PC-9 (cell line): ENCODE measurements around the gene EVA1C. TPM values are rescaled to one million over a fixed set of nuclear protein-coding genes. Genes with fewer than 3 reads are reported as not detected.

Experiments
- BruUV-seq: library from RNA; stranded (reverse); fragments of 400-500 nt; replicated peaks from 2 replicates; lab custom pipeline; 2021; lab: Mats Ljungman, UMichigan
- CTCF ChIA-PET: fragments of 300-600 bp; sonication (Branson Sonifier 250); formaldehyde crosslinking; loops from one replicate; lab custom pipeline; 2022; ENCODE audit warnings: antibody characterized with exemption; lab: Charles Lee
- POLR2A ChIA-PET: fragments of 300-600 bp; sonication (Branson Sonifier 250); formaldehyde crosslinking; loops from one replicate; lab custom pipeline; 2022; ENCODE audit warnings: antibody characterized with exemption; ENCODE audit not compliant: unreplicated experiment; lab: Charles Lee
- DNase-seq, 2 experiments: peaks; one replicate each; pipeline versions ENCODE4 v3.0.0 to v3.0.0-alpha.2; 2015 to 2022; ENCODE audit warnings: mixed read lengths in 1 of 2
- H2AFZ ChIP-seq: fragments of 200-600 bp; sonication (generic); 2 replicates; pipeline ENCODE4 v1.8.1; 2017; ENCODE audit warnings: antibody characterized with exemption
- H3F3A ChIP-seq: fragments of 200-600 bp; sonication (generic); 2 replicates; pipeline ENCODE4 v1.8.1; 2017; ENCODE audit warnings: antibody characterized with exemption, mild to moderate bottlenecking, low read depth; ENCODE audit not compliant: insufficient read depth
- H3K27ac ChIP-seq: fragments of 200-600 bp; sonication (generic); 2 replicates; pipeline ENCODE4 v1.6.1; 2016; ENCODE audit warnings: mixed run types
- H3K27me3 ChIP-seq: fragments of 200-600 bp; sonication (generic); 2 replicates; pipeline ENCODE4 v1.6.1; 2016; ENCODE audit warnings: low read depth, mixed run types; ENCODE audit not compliant: insufficient read depth
- H3K36me3 ChIP-seq: fragments of 200-600 bp; sonication (generic); 2 replicates; pipeline ENCODE4 v1.6.1; 2016; ENCODE audit warnings: low read depth, mixed run types
- H3K4me1 ChIP-seq: fragments of 200-600 bp; sonication (generic); replicated peaks from 2 replicates; pipeline ENCODE4 v1.6.1; 2016; ENCODE audit warnings: mixed run types; ENCODE audit not compliant: insufficient read depth
- H3K4me2 ChIP-seq: fragments of 200-600 bp; sonication (generic); 2 replicates; pipeline ENCODE4 v1.6.1; 2017; ENCODE audit warnings: mixed run types
- H3K4me3 ChIP-seq: fragments of 200-600 bp; sonication (generic); 2 replicates; pipeline ENCODE4 v1.6.1; 2016; ENCODE audit warnings: mixed run types
- H3K79me2 ChIP-seq: fragments of 200-600 bp; sonication (generic); 2 replicates; pipeline ENCODE4 v1.6.1; 2017; ENCODE audit warnings: low read depth, mixed run types
- H3K9me2 ChIP-seq: fragments of 200-600 bp; sonication (generic); 2 replicates; pipeline ENCODE4 v1.8.1; 2017; ENCODE audit warnings: mild to moderate bottlenecking; ENCODE audit not compliant: insufficient read depth
- H3K9me3 ChIP-seq: fragments of 200-600 bp; sonication (generic); 2 replicates; pipeline ENCODE4 v1.8.1; 2016; ENCODE audit warnings: low read depth; ENCODE audit not compliant: insufficient read depth
- H4K20me1 ChIP-seq: fragments of 200-600 bp; sonication (generic); 2 replicates; pipeline ENCODE4 v1.8.1; 2017; ENCODE audit not compliant: insufficient read depth
- EZH2 ChIP-seq: fragments of 200-600 bp; sonication (generic); IDR thresholded peaks from 2 replicates; pipeline ENCODE4 v1.8.0; 2017; ENCODE audit warnings: antibody characterized with exemption, low read depth
- intact Hi-C: fragments of 100-400 bp; cut with micrococcal nuclease; formaldehyde crosslinking; loops from one replicate; pipeline ENCODE4 v1.10.0; 2022; ENCODE audit not compliant: unreplicated experiment
- total RNA-seq: library from RNA; stranded (reverse); gene quantifications from 2 replicates; pipeline ENCODE4 v1.2.3, GENCODE V29; 2021
- TF ChIP-seq, protein P1 (sequence below): fragments of 200-600 bp; sonication (generic); conservative IDR thresholded peaks from 2 replicates; pipeline ENCODE4 v1.6.1; 2017; ENCODE audit warnings: mixed run types, antibody characterized with exemption, mild to moderate bottlenecking, moderate library complexity

The EVA1C gene
- total RNA-seq, 1 experiment from 2014 or later, result 3.0 TPM

DNA sequence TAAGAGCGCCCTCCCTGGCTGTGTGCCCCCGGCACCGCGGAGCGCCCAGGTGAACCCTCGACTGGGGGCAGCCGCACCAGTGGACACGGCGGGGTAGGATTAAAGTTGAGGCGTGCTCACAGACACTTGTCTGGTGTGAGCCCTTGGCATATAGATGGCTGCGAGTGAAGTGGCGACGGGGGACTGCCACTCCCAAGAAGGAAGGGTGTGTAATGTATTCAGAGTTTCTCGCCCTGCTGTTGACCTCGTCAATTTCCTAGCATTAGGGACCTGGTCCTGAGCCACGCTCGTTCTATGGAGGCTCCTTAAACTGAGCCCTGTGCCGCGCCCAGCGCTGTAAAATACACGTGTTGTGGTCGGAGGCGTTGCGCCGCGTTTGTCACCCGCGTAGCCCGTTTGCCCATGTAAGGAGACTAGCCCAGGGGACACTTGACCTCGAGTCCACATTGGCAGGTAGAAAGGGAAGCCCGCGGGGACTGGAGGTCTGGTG is 554 bp downstream of the EVA1C start:
- intact Hi-C loops, result loop anchor here (2.0 to 5.0 kb wide), 2 partner anchors 109 to 156 kb away; no protein-coding TSS in a partner anchor
- Histone ChIP-seq H3K27ac (no peak overlapping the region), H3K4me3 (no peak overlapping the region), H4K20me1 (no peaks in the 10 kb centered on the region), H3K27me3 (peaks cover 32% of the 10 kb centered on the region; the same call in 1 of the 2 replicates), H3K9me2 (no peaks in the 10 kb centered on the region), H3K36me3 (no peaks in the 10 kb centered on the region), H3K9me3 (no peaks in the 10 kb centered on the region), H3K79me2 (no peaks in the 10 kb centered on the region), H3K4me1 (no peaks in the 10 kb centered on the region; the same call in 1 of the 2 replicates), H3K4me2 (peak overlapping the region; percentile 77), H2AFZ (no peak overlapping the region), H3F3A (no peaks in the 10 kb centered on the region)
- no peak for DNase-seq
- no peak for TF ChIP-seq EZH2
- TF ChIP-seq, protein P1, sequence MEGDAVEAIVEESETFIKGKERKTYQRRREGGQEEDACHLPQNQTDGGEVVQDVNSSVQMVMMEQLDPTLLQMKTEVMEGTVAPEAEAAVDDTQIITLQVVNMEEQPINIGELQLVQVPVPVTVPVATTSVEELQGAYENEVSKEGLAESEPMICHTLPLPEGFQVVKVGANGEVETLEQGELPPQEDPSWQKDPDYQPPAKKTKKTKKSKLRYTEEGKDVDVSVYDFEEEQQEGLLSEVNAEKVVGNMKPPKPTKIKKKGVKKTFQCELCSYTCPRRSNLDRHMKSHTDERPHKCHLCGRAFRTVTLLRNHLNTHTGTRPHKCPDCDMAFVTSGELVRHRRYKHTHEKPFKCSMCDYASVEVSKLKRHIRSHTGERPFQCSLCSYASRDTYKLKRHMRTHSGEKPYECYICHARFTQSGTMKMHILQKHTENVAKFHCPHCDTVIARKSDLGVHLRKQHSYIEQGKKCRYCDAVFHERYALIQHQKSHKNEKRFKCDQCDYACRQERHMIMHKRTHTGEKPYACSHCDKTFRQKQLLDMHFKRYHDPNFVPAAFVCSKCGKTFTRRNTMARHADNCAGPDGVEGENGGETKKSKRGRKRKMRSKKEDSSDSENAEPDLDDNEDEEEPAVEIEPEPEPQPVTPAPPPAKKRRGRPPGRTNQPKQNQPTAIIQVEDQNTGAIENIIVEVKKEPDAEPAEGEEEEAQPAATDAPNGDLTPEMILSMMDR, result no peak
- ChIA-PET POLR2A (no interaction called here), CTCF (no interaction called here)
- BruUV-seq, result TSS peak; percentile 20

DNA sequence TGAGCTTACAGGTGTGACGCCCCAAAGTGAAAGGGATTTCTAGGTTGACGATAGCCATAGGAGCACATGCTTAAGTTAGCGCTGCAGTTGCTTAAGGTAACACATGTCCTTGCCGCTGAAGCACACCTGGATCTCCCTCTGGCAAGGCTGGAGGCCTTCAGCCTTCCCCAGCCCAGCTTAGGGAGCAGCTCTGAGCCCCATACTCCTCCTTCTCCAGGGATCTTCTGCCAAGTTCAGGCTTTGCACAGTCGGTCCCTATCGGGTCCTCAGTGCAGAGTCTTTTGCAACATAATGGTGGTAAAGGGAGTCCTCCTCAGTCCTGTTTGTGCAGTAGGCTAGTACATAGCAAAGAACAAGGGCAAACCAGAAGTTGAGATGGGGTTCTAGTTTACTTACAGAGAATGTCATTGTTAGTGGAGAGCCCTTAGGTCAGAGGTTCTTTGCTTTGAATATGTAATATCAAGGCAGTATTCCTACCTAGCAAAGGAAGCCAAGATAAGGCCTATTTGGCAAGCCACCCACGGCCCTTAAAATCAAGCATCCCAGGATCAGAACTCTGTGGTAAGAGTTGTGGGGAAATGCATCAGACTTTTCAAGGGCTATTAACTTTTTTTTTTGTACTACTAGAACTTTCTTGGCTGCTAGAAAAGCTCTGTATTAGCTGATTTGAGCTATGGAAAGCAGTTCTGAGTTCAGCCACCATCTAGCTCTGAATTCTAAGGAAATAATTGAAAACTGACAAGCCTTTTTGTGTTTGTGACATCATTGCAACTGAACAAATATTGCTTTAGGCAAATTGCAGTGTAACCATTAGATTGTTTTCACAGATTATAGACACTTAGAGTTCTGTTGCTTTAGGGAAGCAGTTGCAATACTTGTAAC is 1.4 kb downstream of the EVA1C start:
- no peaks in the 10 kb centered on the region for H4K20me1 ChIP-seq
- no peak for DNase-seq
- no peak overlapping the region for H2AFZ ChIP-seq
- H3K9me3 ChIP-seq, result no peaks in the 10 kb centered on the region
- H3K27me3 ChIP-seq, result peaks cover 32% of the 10 kb centered on the region; the same call in 1 of the 2 replicates
- intact Hi-C loops, result loop anchor here (1.0 to 5.0 kb wide), 3 partner anchors 108 to 187 kb away; no protein-coding TSS in a partner anchor
- CTCF ChIA-PET, result no interaction called here
- H3K4me2 ChIP-seq, result no peak overlapping the region
- no peaks in the 10 kb centered on the region for H3K36me3 ChIP-seq
- BruUV-seq, result no TSS peak
- H3K79me2 ChIP-seq, result no peaks in the 10 kb centered on the region
- TF ChIP-seq EZH2, result no peak
- TF ChIP-seq, protein P1, result no peak
- H3K9me2 ChIP-seq, result no peaks in the 10 kb centered on the region
- POLR2A ChIA-PET, result interaction anchor here (0.6 kb wide), 1 partner anchor 145 kb away, joined by 6 read pairs; no protein-coding TSS in a partner anchor
- H3K4me3 ChIP-seq, result no peak overlapping the region
- no peaks in the 10 kb centered on the region; the same call in 1 of the 2 replicates for H3K4me1 ChIP-seq
- no peaks in the 10 kb centered on the region for H3F3A ChIP-seq
- H3K27ac ChIP-seq, result no peak overlapping the region

DNA sequence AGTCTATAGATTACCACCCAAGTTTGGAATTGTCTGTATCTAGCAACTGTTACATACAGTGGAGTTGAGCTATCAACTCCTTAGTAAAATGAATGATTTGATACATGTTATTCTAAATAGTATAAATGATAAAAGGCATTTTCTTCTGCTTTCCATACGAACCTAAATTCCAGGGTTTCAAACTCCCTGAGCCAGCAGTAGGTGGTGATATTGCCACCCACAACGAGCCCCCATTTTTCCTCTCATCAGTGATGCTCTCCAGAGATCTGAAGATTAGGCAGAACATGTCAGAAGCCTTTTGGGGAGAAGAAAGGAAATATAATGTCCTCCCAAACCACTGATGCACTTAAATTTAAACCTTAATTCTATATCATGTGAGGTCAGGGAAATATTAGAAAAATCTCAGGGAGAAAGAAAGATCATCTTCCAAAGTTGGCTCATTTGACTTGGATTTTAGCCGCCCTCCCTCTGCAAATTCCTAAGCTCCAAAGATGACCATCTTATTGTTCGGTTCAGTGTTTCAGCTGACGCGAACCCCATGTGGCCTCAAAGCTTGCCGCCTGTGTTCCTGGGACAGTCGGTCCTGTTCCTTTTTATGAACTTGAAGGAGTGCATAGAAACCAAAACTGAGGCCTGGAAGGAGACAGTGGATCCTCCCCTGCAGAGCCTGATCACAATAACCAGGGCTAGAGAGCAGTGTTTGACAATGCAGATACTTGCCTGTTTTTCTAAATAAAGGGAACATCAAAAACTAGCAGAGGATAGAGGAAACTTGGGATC is 2.3 kb downstream of the EVA1C start:
- H3K36me3 ChIP-seq, result no peaks in the 10 kb centered on the region
- H3K4me2 ChIP-seq, result no peak overlapping the region
- no peaks in the 10 kb centered on the region; the same call in 1 of the 2 replicates for H3K4me1 ChIP-seq
- H4K20me1 ChIP-seq, result no peaks in the 10 kb centered on the region
- no peak overlapping the region for H3K27ac ChIP-seq
- POLR2A ChIA-PET, result interaction anchor here (0.6 to 0.7 kb wide), 2 partner anchors 145 to 180 kb away, joined by 5 to 6 read pairs; no protein-coding TSS in a partner anchor
- H3K4me3 ChIP-seq, result no peak overlapping the region
- no peaks in the 10 kb centered on the region for H3K9me3 ChIP-seq
- BruUV-seq, result no TSS peak
- intact Hi-C loops, result loop anchor here (1.0 to 5.0 kb wide), 2 partner anchors 108 to 187 kb away; no protein-coding TSS in a partner anchor
- peaks cover 32% of the 10 kb centered on the region; the same call in 1 of the 2 replicates for H3K27me3 ChIP-seq
- CTCF ChIA-PET, result no interaction called here
- no peaks in the 10 kb centered on the region for H3K9me2 ChIP-seq
- TF ChIP-seq, protein P1, result no peak; the same call in 1 of the 2 replicates
- TF ChIP-seq EZH2, result no peak
- no peak overlapping the region for H2AFZ ChIP-seq
- no peaks in the 10 kb centered on the region for H3F3A ChIP-seq
- no peak for DNase-seq
- H3K79me2 ChIP-seq, result no peaks in the 10 kb centered on the region
